ENCODE measurements around the gene PAAF1.

PAAF1 gene

GRCh38 chr11:73860202-73860601 lies 16.6 kb upstream of the PAAF1 start:
- TF ChIP-seq TCF12 (IDR thresholded peaks at IDR 0.05; ENCODE audit: low read depth) (no peak), NFIC (IDR thresholded peaks at IDR 0.05) (no peak), CREB1 (IDR thresholded peaks at IDR 0.05; ENCODE audit: low read depth) (no peak), TEAD4 (IDR thresholded peaks at IDR 0.05) (no peak), YY1 (IDR thresholded peaks at IDR 0.05; ENCODE audit: low read depth) (no peak), RAD21 (IDR thresholded peaks at IDR 0.05; ENCODE audit: low read depth) (no peak), TAF1 (IDR thresholded peaks at IDR 0.05; ENCODE audit: low read depth) (no peak), FOXM1 (IDR thresholded peaks at IDR 0.05; ENCODE audit: borderline replicate concordance, low read depth) (no peak), ZBTB7A (IDR thresholded peaks at IDR 0.05; ENCODE audit: low read depth) (no peak), CEBPB (IDR thresholded peaks at IDR 0.05) (no peak), EGR1 (IDR thresholded peaks at IDR 0.05) (no peak), EP300 (IDR thresholded peaks at IDR 0.05; ENCODE audit: borderline replicate concordance) (no peak), USF1 (IDR thresholded peaks at IDR 0.05) (no peak)
- TF ChIP-seq, protein P1, sequence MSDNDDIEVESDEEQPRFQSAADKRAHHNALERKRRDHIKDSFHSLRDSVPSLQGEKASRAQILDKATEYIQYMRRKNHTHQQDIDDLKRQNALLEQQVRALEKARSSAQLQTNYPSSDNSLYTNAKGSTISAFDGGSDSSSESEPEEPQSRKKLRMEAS (IDR thresholded peaks at IDR 0.05) = no peak
- TF ChIP-seq, protein P2, sequence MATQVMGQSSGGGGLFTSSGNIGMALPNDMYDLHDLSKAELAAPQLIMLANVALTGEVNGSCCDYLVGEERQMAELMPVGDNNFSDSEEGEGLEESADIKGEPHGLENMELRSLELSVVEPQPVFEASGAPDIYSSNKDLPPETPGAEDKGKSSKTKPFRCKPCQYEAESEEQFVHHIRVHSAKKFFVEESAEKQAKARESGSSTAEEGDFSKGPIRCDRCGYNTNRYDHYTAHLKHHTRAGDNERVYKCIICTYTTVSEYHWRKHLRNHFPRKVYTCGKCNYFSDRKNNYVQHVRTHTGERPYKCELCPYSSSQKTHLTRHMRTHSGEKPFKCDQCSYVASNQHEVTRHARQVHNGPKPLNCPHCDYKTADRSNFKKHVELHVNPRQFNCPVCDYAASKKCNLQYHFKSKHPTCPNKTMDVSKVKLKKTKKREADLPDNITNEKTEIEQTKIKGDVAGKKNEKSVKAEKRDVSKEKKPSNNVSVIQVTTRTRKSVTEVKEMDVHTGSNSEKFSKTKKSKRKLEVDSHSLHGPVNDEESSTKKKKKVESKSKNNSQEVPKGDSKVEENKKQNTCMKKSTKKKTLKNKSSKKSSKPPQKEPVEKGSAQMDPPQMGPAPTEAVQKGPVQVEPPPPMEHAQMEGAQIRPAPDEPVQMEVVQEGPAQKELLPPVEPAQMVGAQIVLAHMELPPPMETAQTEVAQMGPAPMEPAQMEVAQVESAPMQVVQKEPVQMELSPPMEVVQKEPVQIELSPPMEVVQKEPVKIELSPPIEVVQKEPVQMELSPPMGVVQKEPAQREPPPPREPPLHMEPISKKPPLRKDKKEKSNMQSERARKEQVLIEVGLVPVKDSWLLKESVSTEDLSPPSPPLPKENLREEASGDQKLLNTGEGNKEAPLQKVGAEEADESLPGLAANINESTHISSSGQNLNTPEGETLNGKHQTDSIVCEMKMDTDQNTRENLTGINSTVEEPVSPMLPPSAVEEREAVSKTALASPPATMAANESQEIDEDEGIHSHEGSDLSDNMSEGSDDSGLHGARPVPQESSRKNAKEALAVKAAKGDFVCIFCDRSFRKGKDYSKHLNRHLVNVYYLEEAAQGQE (IDR thresholded peaks at IDR 0.05; ENCODE audit: low read depth) = no peak

GRCh38 chr11:73862986-73863385 lies 13.8 kb upstream of the PAAF1 start:
- TF ChIP-seq TCF12 (IDR thresholded peaks at IDR 0.05; ENCODE audit: low read depth) (no peak), YY1 (IDR thresholded peaks at IDR 0.05; ENCODE audit: low read depth) (no peak), TAF1 (IDR thresholded peaks at IDR 0.05; ENCODE audit: low read depth) (no peak), CEBPB (IDR thresholded peaks at IDR 0.05) (no peak), FOXM1 (IDR thresholded peaks at IDR 0.05; ENCODE audit: borderline replicate concordance, low read depth) (no peak), CREB1 (IDR thresholded peaks at IDR 0.05; ENCODE audit: low read depth) (no peak), EGR1 (IDR thresholded peaks at IDR 0.05) (no peak), ZBTB7A (IDR thresholded peaks at IDR 0.05; ENCODE audit: low read depth) (no peak), RAD21 (IDR thresholded peaks at IDR 0.05; ENCODE audit: low read depth) (no peak), USF1 (IDR thresholded peaks at IDR 0.05) (no peak), EP300 (IDR thresholded peaks at IDR 0.05; ENCODE audit: borderline replicate concordance) (no peak), TEAD4 (IDR thresholded peaks at IDR 0.05) (no peak), NFIC (IDR thresholded peaks at IDR 0.05) (no peak)
- TF ChIP-seq, protein P2 (IDR thresholded peaks at IDR 0.05; ENCODE audit: low read depth) = no peak
- TF ChIP-seq, protein P1 (IDR thresholded peaks at IDR 0.05) = no peak

DNA sequence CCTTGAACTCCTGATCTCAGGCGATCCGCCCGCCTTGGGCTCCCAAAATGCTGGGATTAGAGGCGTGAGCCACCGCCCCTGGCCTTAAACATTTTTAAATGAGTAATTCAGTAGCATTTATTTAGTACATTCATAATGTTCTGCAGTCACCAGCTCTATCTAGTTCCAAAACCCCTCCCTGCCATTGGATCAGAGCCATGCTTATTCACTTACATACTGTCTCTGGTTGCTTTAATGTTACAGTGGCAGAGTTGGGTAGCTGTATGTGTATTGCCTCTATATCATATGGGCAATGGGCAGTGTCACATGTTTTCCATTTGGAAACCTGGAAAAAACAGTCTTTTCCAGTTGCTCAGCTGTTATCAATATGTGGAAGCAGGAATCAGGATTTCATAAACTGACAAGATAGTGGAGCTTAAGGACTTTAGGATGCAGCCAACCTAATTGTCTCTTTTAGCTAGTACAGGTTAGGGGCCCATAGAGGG lies 10.7 kb upstream of the PAAF1 start:
- TF ChIP-seq YY1 (IDR thresholded peaks at IDR 0.05; ENCODE audit: low read depth) (no peak), EGR1 (IDR thresholded peaks at IDR 0.05) (no peak), TEAD4 (IDR thresholded peaks at IDR 0.05) (no peak), TCF12 (IDR thresholded peaks at IDR 0.05; ENCODE audit: low read depth) (no peak), CREB1 (IDR thresholded peaks at IDR 0.05; ENCODE audit: low read depth) (no peak)
- TF ChIP-seq, protein P1 (IDR thresholded peaks at IDR 0.05) = no peak

- TF ChIP-seq CEBPB (IDR thresholded peaks at IDR 0.05) (no peak), FOXM1 (IDR thresholded peaks at IDR 0.05; ENCODE audit: borderline replicate concordance, low read depth) (no peak), EGR1 (IDR thresholded peaks at IDR 0.05) (no peak)
- TF ChIP-seq, protein P2 (IDR thresholded peaks at IDR 0.05; ENCODE audit: low read depth) = no peak
Observed at GRCh38 chr11:73866586-73866996, 10.2 kb upstream of the PAAF1 start.
